ENCODE results near the gene NOTCH4.
"Not testable (repeated sequence)": the region's sequence is repeated elsewhere in the genome, so short reads cannot be mapped to it uniquely, and the experiment has no call there.

Gene NOTCH4

GRCh38 chr6:32192608-32193039 is 31.2 kb downstream of the NOTCH4 start, which contains the start of gene GPSM3:
Gene GPSM3, minus strand, starts transcription at chr6:32192643. Its CDS starts 130 bp downstream, at chr6:32192513.
- DNase-seq = peak; percentile 41

- no peak for DNase-seq
Measured at GRCh38 chr6:32191696-32192607, 31.9 kb downstream of the NOTCH4 start.

- DNase-seq = no peak
Measured at GRCh38 chr6:32190911-32191677, 32.8 kb downstream of the NOTCH4 start.

- DNase-seq = peak; percentile 87
Measured at GRCh38 chr6:32190054-32190851, 33.6 kb downstream of the NOTCH4 start, which contains the start of gene PBX2. Gene PBX2, minus strand, starts transcription at chr6:32190202. Its CDS starts 287 bp downstream, at chr6:32189915.

- DNase-seq = no peak
Measured at GRCh38 chr6:32189742-32190053, 34.2 kb downstream of the NOTCH4 start.

GRCh38 chr6:32189069-32189741 is 34.7 kb downstream of the NOTCH4 start:
- DNase-seq = no peak

GRCh38 chr6:32188381-32189068 is 35.3 kb downstream of the NOTCH4 start:
- no peak for DNase-seq

- not testable (repeated sequence) for DNase-seq
Measured at GRCh38 chr6:32187725-32188380, 36.0 kb downstream of the NOTCH4 start.

- DNase-seq = no peak
Measured at GRCh38 chr6:32187009-32187709, 36.7 kb downstream of the NOTCH4 start.

GRCh38 chr6:32186151-32186840 is 37.6 kb downstream of the NOTCH4 start:
- DNase-seq = not testable (repeated sequence)

- DNase-seq = not testable (repeated sequence)
Measured at GRCh38 chr6:32185681-32186131, 38.2 kb downstream of the NOTCH4 start.

GRCh38 chr6:32184084-32184640 is 39.7 kb downstream of the NOTCH4 start, which contains the start of gene AGER:
Gene AGER, minus strand, starts transcription at chr6:32184253. Its CDS starts 31 bp downstream, at chr6:32184222.
- DNase-seq = no peak

GRCh38 chr6:32183483-32184083 is 40.3 kb downstream of the NOTCH4 start:
- no peak for DNase-seq

- no peak for DNase-seq
Measured at GRCh38 chr6:32183030-32183429, 40.8 kb downstream of the NOTCH4 start.

GRCh38 chr6:32182555-32182981 is 41.3 kb downstream of the NOTCH4 start:
- DNase-seq = no peak

GRCh38 chr6:32181915-32182529 is 41.8 kb downstream of the NOTCH4 start:
- no peak for DNase-seq

GRCh38 chr6:32181148-32181702 is 42.6 kb downstream of the NOTCH4 start:
- no peak for DNase-seq

All from NCI-H2029 (cell line).